GM18508 (cell line): Measurements from ENCODE around the gene TAF15.

ENCODE experiments used
- ATAC-seq: cut with Tn5 transposase; IDR thresholded peaks from one replicate; pipeline ENCODE4 v1.9.1; 2021; ENCODE audit warnings: moderate number of reproducible peaks; ENCODE audit not compliant: insufficient read depth, unreplicated experiment

The TAF15 gene

GRCh38 chr17:35867574-35867973 is 58.3 kb downstream of the TAF15 start:
- ATAC-seq: no peak

- no peak for ATAC-seq
Measured at GRCh38 chr17:35868737-35869136, 59.5 kb downstream of the TAF15 start, which contains the start of gene HEATR9. TSS of gene HEATR9 (minus strand) at chr17:35868891. CDS start at chr17:35868742, 149 bp downstream.

- ATAC-seq: no peak
Measured at GRCh38 chr17:35870906-35871819, 61.9 kb downstream of the TAF15 start.

- ATAC-seq: no peak
Measured at GRCh38 chr17:35872196-35872980, 63.1 kb downstream of the TAF15 start.

- no peak for ATAC-seq
Measured at GRCh38 chr17:35875072-35875799, 66.0 kb downstream of the TAF15 start.

- ATAC-seq: no peak
Measured at GRCh38 chr17:35875800-35876139, 66.5 kb downstream of the TAF15 start.

GRCh38 chr17:35876534-35876933 is 67.2 kb downstream of the TAF15 start:
- ATAC-seq: no peak

GRCh38 chr17:35877345-35878029 is 68.2 kb downstream of the TAF15 start:
- no peak for ATAC-seq

GRCh38 chr17:35878361-35878760 is 69.1 kb downstream of the TAF15 start:
- ATAC-seq: no peak

- no peak for ATAC-seq
Measured at GRCh38 chr17:35879773-35880654, 70.7 kb downstream of the TAF15 start, which contains the start of gene CCL5. TSS of gene CCL5 (minus strand) at chr17:35880360.

- no peak for ATAC-seq
Measured at GRCh38 chr17:35889241-35889640, 80.0 kb downstream of the TAF15 start.

- ATAC-seq: no peak
Measured at GRCh38 chr17:35889818-35890773, 80.8 kb downstream of the TAF15 start.

GRCh38 chr17:35890774-35891155 is 81.5 kb downstream of the TAF15 start:
- ATAC-seq: no peak

GRCh38 chr17:35891269-35891668 is 82.0 kb downstream of the TAF15 start:
- ATAC-seq: no peak

- no peak for ATAC-seq
Measured at GRCh38 chr17:35892091-35893035, 83.1 kb downstream of the TAF15 start.

GRCh38 chr17:35893751-35894150 is 84.5 kb downstream of the TAF15 start:
- no peak for ATAC-seq

GRCh38 chr17:35894206-35894605 is 84.9 kb downstream of the TAF15 start:
- ATAC-seq: no peak
